ENCODE data around the gene PDCD5.

DNA sequence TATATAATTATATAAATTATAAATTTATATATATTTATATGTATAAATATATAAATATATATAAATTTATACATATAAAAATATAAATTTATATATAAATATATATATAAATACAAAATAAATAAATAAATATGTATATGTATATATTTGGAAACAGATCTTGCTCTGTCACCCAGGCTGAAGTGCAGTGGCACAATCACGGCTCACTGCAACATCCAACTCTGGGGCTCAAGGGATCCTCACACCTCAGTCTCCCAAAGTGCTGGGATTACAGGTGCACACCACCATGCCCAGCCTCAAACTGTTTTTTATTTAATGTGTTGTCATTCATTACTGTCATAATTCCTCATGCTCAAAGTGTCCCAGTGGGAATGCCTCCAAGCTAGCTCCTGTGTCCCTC lies 25.2 kb upstream of the PDCD5 start:
- TF ChIP-seq POLR2A (IDR thresholded peaks at IDR 0.05): no peak
- TF ChIP-seq, protein P1, sequence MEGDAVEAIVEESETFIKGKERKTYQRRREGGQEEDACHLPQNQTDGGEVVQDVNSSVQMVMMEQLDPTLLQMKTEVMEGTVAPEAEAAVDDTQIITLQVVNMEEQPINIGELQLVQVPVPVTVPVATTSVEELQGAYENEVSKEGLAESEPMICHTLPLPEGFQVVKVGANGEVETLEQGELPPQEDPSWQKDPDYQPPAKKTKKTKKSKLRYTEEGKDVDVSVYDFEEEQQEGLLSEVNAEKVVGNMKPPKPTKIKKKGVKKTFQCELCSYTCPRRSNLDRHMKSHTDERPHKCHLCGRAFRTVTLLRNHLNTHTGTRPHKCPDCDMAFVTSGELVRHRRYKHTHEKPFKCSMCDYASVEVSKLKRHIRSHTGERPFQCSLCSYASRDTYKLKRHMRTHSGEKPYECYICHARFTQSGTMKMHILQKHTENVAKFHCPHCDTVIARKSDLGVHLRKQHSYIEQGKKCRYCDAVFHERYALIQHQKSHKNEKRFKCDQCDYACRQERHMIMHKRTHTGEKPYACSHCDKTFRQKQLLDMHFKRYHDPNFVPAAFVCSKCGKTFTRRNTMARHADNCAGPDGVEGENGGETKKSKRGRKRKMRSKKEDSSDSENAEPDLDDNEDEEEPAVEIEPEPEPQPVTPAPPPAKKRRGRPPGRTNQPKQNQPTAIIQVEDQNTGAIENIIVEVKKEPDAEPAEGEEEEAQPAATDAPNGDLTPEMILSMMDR (IDR thresholded peaks at IDR 0.05): no peak
